ENCODE results near the gene PLPP6. TPM values are rescaled to one million over a fixed set of nuclear protein-coding genes. Genes with fewer than 3 reads are reported as not detected.

PLPP6 gene
- polyA plus RNA-seq, 6 donors from 2014 or later = 1.7 to 4.1 (median 3.2) TPM

- Mint-ChIP-seq H3K36me3 (peaks cover 0 to 4% of the 10 kb centered on the region in 2 donors), H3K4me3 (peak overlapping the region in 1 of 8 donors; percentile 43), H3K9me3 (no peaks in the 10 kb centered on the region), H3K27ac (no peak overlapping the region), H3K4me1 (peaks cover 39 to 42% (median 39%) of the 10 kb centered on the region in 3 donors), H3K27me3 (peaks cover 22 to 28% (median 26%) of the 10 kb centered on the region in 3 donors)
- no peak for ATAC-seq (ENCODE audit: low read depth in 2 of 2)
- no peak for DNase-seq
These were observed 5.6 kb downstream of the PLPP6 start for GRCh38 chr9:4667681-4668080.

DNA sequence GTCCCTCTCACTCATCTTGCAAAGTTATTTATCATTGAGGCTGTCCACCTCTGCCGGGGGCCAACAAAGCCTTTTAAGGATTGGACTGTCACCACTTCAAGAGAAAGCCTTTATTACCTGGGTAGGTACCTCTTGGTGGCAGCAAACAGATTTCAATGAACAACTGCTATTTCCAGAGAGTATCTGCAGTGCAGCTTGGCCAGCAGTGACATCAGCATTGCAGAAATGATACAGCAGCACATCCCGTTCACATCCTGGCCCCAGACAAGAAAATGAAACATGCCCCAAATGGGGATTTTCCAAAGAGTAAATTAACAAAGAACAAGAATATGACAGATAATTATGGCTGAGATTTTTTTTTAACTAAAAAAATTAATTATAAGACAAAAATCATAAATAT, 6.5 kb downstream of the PLPP6 start:
- DNase-seq (no peak), ATAC-seq (ENCODE audit: low read depth in 2 of 2) (no peak)
- H3K4me1 Mint-ChIP-seq = peaks cover 30 to 33% (median 30%) of the 10 kb centered on the region in 3 donors
- H3K27ac Mint-ChIP-seq = no peak overlapping the region
- H3K9me3 Mint-ChIP-seq = no peaks in the 10 kb centered on the region
- no peak overlapping the region for H3K4me3 Mint-ChIP-seq
- peaks cover 22 to 28% (median 26%) of the 10 kb centered on the region in 3 donors for H3K27me3 Mint-ChIP-seq
- H3K36me3 Mint-ChIP-seq = peaks cover 0 to 4% of the 10 kb centered on the region in 2 donors

DNA sequence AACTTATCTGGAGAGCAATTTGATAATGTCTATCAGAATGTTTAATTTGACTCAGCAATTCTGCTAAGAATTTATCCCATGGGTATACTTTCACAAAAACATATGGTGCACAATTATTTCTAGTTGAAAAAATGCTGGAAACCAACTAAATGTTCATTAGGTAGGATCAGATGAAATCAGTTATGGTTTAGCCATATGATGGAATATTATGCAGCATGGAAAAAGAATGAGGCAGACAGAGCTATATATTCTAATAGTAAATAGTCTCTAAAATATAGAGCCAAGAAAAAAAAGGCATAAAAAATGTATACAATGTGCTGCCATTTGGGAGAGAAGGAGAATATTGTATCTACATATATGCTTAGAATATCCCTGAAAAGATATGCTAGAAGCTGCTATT, 7.8 kb downstream of the PLPP6 start:
- ATAC-seq (ENCODE audit: low read depth in 2 of 2) = no peak
- Mint-ChIP-seq H3K27ac (no peak overlapping the region), H3K4me3 (no peak overlapping the region), H3K27me3 (peaks cover 22 to 28% (median 26%) of the 10 kb centered on the region in 3 donors), H3K9me3 (no peaks in the 10 kb centered on the region), H3K36me3 (peaks cover 0 to 4% of the 10 kb centered on the region in 2 donors), H3K4me1 (peaks cover 18 to 23% (median 20%) of the 10 kb centered on the region in 3 donors)
- DNase-seq = no peak

- no peak for DNase-seq
- no peaks in the 10 kb centered on the region for H3K9me3 Mint-ChIP-seq
- H3K4me1 Mint-ChIP-seq = peaks cover 13 to 20% (median 13%) of the 10 kb centered on the region in 3 donors
- no peak overlapping the region for H3K4me3 Mint-ChIP-seq
- peaks cover 27 to 29% (median 28%) of the 10 kb centered on the region in 3 donors for H3K27me3 Mint-ChIP-seq
- ATAC-seq (ENCODE audit: low read depth in 2 of 2) = no peak
- H3K27ac Mint-ChIP-seq = no peak overlapping the region
- peaks cover 4% of the 10 kb centered on the region in 2 donors for H3K36me3 Mint-ChIP-seq
These were observed 8.5 kb downstream of the PLPP6 start for GRCh38 chr9:4670591-4670990.

- Mint-ChIP-seq H3K27me3 (peaks cover 18 to 32% (median 24%) of the 10 kb centered on the region in 3 donors), H3K4me3 (no peak overlapping the region), H3K4me1 (peaks cover 1 to 10% (median 2%) of the 10 kb centered on the region in 3 donors), H3K9me3 (no peaks in the 10 kb centered on the region), H3K27ac (no peak overlapping the region), H3K36me3 (peaks cover 4 to 10% of the 10 kb centered on the region in 2 donors)
- DNase-seq (no peak), ATAC-seq (ENCODE audit: low read depth in 2 of 2) (no peak)
These were observed 9.6 kb downstream of the PLPP6 start for GRCh38 chr9:4671737-4672136.

- no peak for ATAC-seq (ENCODE audit: low read depth in 2 of 2)
- H3K4me1 Mint-ChIP-seq = peaks cover 0 to 4% (median 0%) of the 10 kb centered on the region in 3 donors
- H3K9me3 Mint-ChIP-seq = no peaks in the 10 kb centered on the region
- peaks cover 4 to 10% of the 10 kb centered on the region in 2 donors for H3K36me3 Mint-ChIP-seq
- H3K27ac Mint-ChIP-seq = no peak overlapping the region
- H3K4me3 Mint-ChIP-seq = no peak overlapping the region
- no peak for DNase-seq
- H3K27me3 Mint-ChIP-seq = peaks cover 11 to 12% (median 12%) of the 10 kb centered on the region in 3 donors
These were observed 12.7 kb downstream of the PLPP6 start for GRCh38 chr9:4674783-4675182.

DNA sequence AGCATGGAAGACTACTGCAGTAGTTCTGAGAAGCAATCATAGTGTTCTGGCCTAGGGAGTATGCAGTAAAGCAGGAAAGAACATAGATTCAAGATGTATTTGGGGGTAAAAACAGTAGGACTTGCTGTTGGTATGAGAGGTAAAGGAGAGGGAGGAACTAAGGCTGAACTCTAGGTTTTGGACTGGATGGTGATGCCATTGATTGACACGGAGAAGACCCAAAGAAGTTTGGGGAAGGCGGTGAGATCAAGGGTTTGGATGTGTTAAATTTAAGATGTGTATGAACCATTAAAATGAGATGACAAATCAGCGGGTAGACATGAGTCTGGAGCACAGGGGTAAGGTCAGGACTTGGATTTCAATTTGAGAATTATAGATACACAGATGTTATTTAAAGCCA, 15.3 kb downstream of the PLPP6 start:
- no peak for DNase-seq
- Mint-ChIP-seq H3K4me1 (peaks cover 0 to 4% (median 0%) of the 10 kb centered on the region in 3 donors), H3K36me3 (peaks cover 0 to 10% of the 10 kb centered on the region in 2 donors), H3K27me3 (peaks cover 6 to 12% (median 7%) of the 10 kb centered on the region in 3 donors), H3K27ac (no peak overlapping the region), H3K9me3 (no peaks in the 10 kb centered on the region), H3K4me3 (no peak overlapping the region)
- ATAC-seq (ENCODE audit: low read depth in 2 of 2) = no peak

- no peaks in the 10 kb centered on the region for H3K9me3 Mint-ChIP-seq
- no peak overlapping the region for H3K4me3 Mint-ChIP-seq
- H3K27me3 Mint-ChIP-seq = peaks cover 6 to 12% (median 7%) of the 10 kb centered on the region in 3 donors
- peaks cover 0 to 11% (median 0%) of the 10 kb centered on the region in 3 donors for H3K4me1 Mint-ChIP-seq
- ATAC-seq (ENCODE audit: low read depth in 2 of 2) (peak; percentile 6 to 14), DNase-seq (no peak)
- peaks cover 0 to 10% of the 10 kb centered on the region in 2 donors for H3K36me3 Mint-ChIP-seq
- no peak overlapping the region for H3K27ac Mint-ChIP-seq
These were observed 16.7 kb downstream of the PLPP6 start for GRCh38 chr9:4678679-4679267.

GRCh38 chr9:4679268-4680172, 17.4 kb downstream of the PLPP6 start, which contains the start of gene CDC37L1:
Gene CDC37L1, plus strand, starts transcription at chr9:4679569. Its CDS starts 199 bp downstream, at chr9:4679768.
- Mint-ChIP-seq H3K27me3 (peaks cover 6 to 12% (median 7%) of the 10 kb centered on the region in 3 donors), H3K4me1 (peaks cover 0 to 11% (median 0%) of the 10 kb centered on the region in 3 donors), H3K9me3 (no peaks in the 10 kb centered on the region), H3K27ac (no peak within 1 kb of the TSS), H3K36me3 (peaks cover 0 to 11% of the 10 kb centered on the region in 2 donors), H3K4me3 (no peak within 1 kb of the TSS)
- ATAC-seq (ENCODE audit: low read depth in 2 of 2) (peak; percentile 94 to 95), DNase-seq (peak; percentile 99)

DNA sequence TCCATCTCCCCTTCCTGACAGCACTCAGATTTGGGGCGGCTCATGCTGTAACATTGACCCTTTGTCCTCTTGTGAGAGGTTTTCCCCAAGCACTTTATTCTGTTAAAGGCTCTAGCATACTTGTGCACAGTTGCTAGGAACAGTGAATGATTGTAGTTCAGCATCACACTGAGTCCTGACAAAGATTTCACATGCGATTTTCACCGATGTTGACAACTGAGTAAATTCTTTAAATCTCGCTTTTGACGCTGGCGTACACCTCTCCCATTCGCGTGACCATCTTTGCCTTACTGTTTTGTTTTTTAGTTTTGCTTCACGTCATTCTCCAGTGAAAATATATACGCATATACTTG, 18.1 kb downstream of the PLPP6 start:
- DNase-seq (no peak), ATAC-seq (ENCODE audit: low read depth in 2 of 2) (no peak)
- H3K36me3 Mint-ChIP-seq = peaks cover 0 to 17% of the 10 kb centered on the region in 2 donors
- H3K4me3 Mint-ChIP-seq = no peak overlapping the region
- H3K4me1 Mint-ChIP-seq = peaks cover 0 to 16% (median 0%) of the 10 kb centered on the region in 3 donors
- peaks cover 6 to 10% (median 7%) of the 10 kb centered on the region in 3 donors for H3K27me3 Mint-ChIP-seq
- H3K27ac Mint-ChIP-seq = no peak overlapping the region
- no peaks in the 10 kb centered on the region for H3K9me3 Mint-ChIP-seq

DNA sequence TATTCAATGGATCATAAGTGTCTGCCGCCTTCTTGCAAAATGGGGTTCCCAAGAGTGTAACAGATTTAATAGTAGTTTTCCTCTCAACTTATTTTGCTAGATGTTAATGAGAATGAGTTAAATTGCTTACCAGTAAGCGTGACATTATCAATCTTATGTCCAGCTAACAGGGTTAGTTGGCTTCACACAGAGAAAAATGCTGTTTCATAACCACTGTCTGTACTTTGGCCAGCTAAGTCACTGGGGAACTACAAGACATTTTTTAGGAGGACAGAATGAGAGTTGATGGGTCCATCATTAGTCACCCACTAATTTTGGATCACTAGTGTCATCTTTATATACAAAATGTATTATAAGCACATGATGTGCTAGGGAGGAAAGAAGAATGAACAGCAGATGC, 18.7 kb downstream of the PLPP6 start:
- no peak overlapping the region for H3K27ac Mint-ChIP-seq
- peaks cover 0 to 12% (median 2%) of the 10 kb centered on the region in 3 donors for H3K4me1 Mint-ChIP-seq
- H3K36me3 Mint-ChIP-seq = peaks cover 0 to 13% of the 10 kb centered on the region in 2 donors
- DNase-seq (no peak), ATAC-seq (ENCODE audit: low read depth in 2 of 2) (no peak)
- no peaks in the 10 kb centered on the region for H3K9me3 Mint-ChIP-seq
- no peak overlapping the region for H3K4me3 Mint-ChIP-seq
- H3K27me3 Mint-ChIP-seq = peaks cover under 1 to 4% (median 3%) of the 10 kb centered on the region in 3 donors

DNA sequence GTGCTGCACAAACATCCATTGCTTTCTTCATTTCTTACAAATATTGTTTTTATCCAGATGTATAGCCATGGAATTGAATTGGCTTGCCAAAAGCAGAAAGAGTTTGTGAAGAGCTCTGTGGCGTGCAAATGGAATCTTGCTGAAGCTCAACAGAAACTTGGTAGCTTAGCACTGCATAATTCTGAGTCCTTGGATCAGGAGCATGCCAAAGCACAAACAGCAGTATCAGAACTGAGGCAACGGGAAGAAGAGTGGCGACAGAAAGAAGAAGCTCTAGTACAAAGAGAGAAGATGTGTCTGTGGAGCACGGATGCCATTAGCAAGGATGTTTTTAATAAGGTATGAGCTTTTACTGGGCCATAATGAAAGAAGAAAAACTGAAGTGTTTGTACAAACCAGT, 22.7 kb downstream of the PLPP6 start:
- H3K27me3 Mint-ChIP-seq = no peaks in the 10 kb centered on the region
- no peak for DNase-seq
- no peak for ATAC-seq (ENCODE audit: low read depth in 2 of 2)
- H3K27ac Mint-ChIP-seq = no peak overlapping the region
- H3K36me3 Mint-ChIP-seq = peaks cover 7 to 18% of the 10 kb centered on the region in 2 donors
- no peak overlapping the region for H3K4me3 Mint-ChIP-seq
- H3K9me3 Mint-ChIP-seq = no peaks in the 10 kb centered on the region
- peaks cover 2 to 19% (median 5%) of the 10 kb centered on the region in 3 donors for H3K4me1 Mint-ChIP-seq

DNA sequence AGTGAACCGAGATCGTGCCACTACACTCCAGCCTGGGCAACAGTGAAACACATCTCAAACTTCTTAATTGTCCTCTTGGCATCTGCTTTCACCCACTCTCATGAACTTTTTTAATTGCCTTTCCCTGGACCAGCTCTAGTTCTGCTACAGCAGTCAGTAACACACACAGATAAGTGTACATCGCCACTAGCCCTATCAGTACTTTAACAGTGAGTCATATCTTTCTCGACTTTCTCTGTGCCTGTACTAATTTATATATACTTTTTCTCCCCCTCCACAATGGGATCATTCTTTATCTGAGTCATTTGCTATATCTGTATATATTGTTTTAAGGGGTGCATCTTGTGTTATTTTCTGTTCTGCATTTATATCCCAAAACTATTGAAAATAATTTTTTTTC, 24.0 kb downstream of the PLPP6 start:
- Mint-ChIP-seq H3K9me3 (no peaks in the 10 kb centered on the region), H3K36me3 (peaks cover 13 to 18% of the 10 kb centered on the region in 2 donors), H3K4me1 (peaks cover 5 to 23% (median 7%) of the 10 kb centered on the region in 3 donors), H3K4me3 (peak overlapping the region in 1 of 8 donors; percentile 51), H3K27ac (no peak overlapping the region), H3K27me3 (no peaks in the 10 kb centered on the region)
- ATAC-seq (ENCODE audit: low read depth in 2 of 2) (no peak), DNase-seq (no peak)

Data from naive B cell (primary cell).